ENCODE results near the gene CST7. TPM values are rescaled to one million over a fixed set of nuclear protein-coding genes. Genes with fewer than 3 reads are reported as not detected.

The CST7 gene
- total and polyA plus RNA-seq, 2 experiments from 2014 or later, result not detected

DNA sequence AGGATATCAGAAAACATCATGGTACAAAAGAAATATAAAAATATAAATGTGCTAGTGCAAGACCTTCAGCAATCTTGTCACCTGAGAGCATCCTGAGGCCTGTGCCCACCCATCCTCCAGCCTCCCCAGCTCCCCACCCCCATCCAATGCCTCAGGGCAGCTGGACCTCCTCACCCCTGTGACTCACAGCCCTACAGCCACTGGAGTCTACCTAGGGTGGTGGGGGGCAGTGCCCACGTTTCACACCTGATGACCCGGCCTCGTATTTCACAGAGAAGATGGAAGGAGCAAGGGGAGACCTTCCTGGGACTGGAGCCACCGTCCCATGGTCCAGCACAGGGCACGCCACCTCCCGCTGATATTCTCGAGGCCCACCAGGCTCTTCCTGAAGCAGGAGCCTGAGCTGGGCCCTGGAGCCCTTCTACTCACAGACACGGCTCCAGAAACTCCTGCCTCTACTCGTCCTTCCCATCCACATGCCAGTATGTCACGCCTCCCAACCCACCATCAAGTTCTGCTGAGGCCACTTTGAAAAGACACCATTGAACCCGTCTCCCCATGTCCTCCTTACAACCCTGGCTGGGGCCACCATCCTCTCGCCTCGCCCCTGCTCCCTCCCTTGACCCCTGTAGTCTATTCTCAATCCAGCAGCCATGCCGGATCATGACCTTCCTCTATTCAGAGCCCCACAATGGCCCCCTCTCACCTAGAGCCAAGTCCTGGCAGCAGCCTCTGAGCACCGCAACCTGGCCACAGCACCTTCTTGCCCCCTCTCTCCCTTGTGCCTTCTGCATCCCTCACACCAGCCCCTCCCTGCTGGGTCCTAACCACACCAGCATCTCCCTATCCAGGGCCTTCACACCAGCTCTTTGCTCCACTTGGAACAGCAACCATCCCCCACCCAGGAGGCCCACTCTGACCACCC lies 30.2 kb downstream of the CST7 start (continued):
- TF ChIP-seq, protein P1, sequence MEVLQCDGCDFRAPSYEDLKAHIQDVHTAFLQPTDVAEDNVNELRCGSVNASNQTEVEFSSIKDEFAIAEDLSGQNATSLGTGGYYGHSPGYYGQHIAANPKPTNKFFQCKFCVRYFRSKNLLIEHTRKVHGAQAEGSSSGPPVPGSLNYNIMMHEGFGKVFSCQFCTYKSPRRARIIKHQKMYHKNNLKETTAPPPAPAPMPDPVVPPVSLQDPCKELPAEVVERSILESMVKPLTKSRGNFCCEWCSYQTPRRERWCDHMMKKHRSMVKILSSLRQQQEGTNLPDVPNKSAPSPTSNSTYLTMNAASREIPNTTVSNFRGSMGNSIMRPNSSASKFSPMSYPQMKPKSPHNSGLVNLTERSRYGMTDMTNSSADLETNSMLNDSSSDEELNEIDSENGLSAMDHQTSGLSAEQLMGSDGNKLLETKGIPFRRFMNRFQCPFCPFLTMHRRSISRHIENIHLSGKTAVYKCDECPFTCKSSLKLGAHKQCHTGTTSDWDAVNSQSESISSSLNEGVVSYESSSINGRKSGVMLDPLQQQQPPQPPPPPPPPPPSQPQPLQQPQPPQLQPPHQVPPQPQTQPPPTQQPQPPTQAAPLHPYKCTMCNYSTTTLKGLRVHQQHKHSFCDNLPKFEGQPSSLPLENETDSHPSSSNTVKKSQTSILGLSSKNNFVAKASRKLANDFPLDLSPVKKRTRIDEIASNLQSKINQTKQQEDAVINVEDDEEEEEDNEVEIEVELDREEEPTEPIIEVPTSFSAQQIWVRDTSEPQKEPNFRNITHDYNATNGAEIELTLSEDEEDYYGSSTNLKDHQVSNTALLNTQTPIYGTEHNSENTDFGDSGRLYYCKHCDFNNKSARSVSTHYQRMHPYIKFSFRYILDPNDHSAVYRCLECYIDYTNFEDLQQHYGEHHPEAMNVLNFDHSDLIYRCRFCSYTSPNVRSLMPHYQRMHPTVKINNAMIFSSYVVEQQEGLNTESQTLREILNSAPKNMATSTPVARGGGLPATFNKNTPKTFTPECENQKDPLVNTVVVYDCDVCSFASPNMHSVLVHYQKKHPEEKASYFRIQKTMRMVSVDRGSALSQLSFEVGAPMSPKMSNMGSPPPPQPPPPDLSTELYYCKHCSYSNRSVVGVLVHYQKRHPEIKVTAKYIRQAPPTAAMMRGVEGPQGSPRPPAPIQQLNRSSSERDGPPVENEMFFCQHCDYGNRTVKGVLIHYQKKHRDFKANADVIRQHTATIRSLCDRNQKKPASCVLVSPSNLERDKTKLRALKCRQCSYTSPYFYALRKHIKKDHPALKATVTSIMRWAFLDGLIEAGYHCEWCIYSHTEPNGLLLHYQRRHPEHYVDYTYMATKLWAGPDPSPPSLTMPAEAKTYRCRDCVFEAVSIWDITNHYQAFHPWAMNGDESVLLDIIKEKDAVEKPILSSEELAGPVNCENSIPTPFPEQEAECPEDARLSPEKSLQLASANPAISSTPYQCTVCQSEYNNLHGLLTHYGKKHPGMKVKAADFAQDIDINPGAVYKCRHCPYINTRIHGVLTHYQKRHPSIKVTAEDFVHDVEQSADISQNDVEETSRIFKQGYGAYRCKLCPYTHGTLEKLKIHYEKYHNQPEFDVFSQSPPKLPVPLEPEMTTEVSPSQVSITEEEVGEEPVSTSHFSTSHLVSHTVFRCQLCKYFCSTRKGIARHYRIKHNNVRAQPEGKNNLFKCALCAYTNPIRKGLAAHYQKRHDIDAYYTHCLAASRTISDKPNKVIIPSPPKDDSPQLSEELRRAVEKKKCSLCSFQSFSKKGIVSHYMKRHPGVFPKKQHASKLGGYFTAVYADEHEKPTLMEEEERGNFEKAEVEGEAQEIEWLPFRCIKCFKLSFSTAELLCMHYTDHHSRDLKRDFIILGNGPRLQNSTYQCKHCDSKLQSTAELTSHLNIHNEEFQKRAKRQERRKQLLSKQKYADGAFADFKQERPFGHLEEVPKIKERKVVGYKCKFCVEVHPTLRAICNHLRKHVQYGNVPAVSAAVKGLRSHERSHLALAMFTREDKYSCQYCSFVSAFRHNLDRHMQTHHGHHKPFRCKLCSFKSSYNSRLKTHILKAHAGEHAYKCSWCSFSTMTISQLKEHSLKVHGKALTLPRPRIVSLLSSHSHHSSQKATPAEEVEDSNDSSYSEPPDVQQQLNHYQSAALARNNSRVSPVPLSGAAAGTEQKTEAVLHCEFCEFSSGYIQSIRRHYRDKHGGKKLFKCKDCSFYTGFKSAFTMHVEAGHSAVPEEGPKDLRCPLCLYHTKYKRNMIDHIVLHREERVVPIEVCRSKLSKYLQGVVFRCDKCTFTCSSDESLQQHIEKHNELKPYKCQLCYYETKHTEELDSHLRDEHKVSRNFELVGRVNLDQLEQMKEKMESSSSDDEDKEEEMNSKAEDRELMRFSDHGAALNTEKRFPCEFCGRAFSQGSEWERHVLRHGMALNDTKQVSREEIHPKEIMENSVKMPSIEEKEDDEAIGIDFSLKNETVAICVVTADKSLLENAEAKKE (CRISPR knock-in tag; IDR thresholded peaks at IDR 0.05), result no peak
- TF ChIP-seq, protein P2, sequence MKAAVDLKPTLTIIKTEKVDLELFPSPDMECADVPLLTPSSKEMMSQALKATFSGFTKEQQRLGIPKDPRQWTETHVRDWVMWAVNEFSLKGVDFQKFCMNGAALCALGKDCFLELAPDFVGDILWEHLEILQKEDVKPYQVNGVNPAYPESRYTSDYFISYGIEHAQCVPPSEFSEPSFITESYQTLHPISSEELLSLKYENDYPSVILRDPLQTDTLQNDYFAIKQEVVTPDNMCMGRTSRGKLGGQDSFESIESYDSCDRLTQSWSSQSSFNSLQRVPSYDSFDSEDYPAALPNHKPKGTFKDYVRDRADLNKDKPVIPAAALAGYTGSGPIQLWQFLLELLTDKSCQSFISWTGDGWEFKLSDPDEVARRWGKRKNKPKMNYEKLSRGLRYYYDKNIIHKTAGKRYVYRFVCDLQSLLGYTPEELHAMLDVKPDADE (IDR thresholded peaks at IDR 0.05), result no peak
- TF ChIP-seq NANOG (IDR thresholded peaks at IDR 0.05; ENCODE audit: borderline replicate concordance), result no peak
- TF ChIP-seq, protein P3, sequence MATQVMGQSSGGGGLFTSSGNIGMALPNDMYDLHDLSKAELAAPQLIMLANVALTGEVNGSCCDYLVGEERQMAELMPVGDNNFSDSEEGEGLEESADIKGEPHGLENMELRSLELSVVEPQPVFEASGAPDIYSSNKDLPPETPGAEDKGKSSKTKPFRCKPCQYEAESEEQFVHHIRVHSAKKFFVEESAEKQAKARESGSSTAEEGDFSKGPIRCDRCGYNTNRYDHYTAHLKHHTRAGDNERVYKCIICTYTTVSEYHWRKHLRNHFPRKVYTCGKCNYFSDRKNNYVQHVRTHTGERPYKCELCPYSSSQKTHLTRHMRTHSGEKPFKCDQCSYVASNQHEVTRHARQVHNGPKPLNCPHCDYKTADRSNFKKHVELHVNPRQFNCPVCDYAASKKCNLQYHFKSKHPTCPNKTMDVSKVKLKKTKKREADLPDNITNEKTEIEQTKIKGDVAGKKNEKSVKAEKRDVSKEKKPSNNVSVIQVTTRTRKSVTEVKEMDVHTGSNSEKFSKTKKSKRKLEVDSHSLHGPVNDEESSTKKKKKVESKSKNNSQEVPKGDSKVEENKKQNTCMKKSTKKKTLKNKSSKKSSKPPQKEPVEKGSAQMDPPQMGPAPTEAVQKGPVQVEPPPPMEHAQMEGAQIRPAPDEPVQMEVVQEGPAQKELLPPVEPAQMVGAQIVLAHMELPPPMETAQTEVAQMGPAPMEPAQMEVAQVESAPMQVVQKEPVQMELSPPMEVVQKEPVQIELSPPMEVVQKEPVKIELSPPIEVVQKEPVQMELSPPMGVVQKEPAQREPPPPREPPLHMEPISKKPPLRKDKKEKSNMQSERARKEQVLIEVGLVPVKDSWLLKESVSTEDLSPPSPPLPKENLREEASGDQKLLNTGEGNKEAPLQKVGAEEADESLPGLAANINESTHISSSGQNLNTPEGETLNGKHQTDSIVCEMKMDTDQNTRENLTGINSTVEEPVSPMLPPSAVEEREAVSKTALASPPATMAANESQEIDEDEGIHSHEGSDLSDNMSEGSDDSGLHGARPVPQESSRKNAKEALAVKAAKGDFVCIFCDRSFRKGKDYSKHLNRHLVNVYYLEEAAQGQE (IDR thresholded peaks at IDR 0.05; ENCODE audit: unreplicated experiment), result no peak
- TF ChIP-seq ZNF331 (CRISPR knock-in tag; IDR thresholded peaks at IDR 0.05; ENCODE audit: low read depth), result no peak
- TF ChIP-seq STAT1 (IDR thresholded peaks at IDR 0.05; ENCODE audit: unreplicated experiment), result no peak
- no peak for TF ChIP-seq EZH2 (IDR thresholded peaks at IDR 0.05; ENCODE audit: low read depth, unreplicated experiment)
